Measurements from ENCODE around the gene SLC39A5. TPM values are rescaled to one million over a fixed set of nuclear protein-coding genes. Genes with fewer than 3 reads are reported as not detected.

Gene SLC39A5
- total and polyA plus RNA-seq, 2 of the 13 experiments (the other 11 are each of a cell fraction or from before 2014, with no cell fraction given) = 59.7 to 101 TPM

DNA sequence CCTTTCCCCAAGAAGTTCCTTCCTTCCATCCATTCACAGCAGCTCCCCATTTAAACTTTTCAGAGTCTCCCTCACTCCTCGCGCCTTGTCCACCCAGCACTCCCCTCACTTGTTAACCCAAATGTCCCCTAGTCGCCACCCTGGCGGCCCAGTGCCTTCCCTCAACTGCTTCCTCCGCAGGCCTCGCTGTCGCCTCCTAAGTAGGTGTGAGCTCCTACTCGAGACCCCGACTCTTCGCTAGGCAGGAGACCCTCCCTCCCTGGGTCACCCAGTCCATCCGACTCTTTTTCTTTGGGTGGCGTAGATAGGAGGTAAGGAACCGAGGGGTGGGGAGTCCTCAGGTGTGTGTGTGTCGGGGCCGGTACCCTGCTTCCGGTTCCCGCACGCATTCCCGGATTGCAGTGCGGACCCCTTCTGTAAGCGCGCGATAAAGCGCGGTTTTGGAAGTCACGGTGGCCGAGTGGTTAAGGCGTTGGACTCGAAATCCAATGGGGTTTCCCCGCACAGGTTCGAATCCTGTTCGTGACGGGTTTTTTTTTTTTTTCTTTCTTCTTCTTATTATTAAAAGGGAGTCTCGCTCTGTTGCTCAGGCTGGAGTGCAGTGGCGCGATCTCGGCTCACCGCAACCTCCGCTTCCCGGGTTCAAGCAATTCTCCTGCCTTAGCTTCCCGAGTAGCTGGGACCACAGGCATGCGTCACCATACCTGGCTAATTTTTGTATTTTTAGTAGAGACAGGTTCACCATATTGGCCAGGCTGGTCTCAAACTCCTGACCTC, 39.7 kb upstream of the SLC39A5 start (continued):
- TF ChIP-seq, protein P1, sequence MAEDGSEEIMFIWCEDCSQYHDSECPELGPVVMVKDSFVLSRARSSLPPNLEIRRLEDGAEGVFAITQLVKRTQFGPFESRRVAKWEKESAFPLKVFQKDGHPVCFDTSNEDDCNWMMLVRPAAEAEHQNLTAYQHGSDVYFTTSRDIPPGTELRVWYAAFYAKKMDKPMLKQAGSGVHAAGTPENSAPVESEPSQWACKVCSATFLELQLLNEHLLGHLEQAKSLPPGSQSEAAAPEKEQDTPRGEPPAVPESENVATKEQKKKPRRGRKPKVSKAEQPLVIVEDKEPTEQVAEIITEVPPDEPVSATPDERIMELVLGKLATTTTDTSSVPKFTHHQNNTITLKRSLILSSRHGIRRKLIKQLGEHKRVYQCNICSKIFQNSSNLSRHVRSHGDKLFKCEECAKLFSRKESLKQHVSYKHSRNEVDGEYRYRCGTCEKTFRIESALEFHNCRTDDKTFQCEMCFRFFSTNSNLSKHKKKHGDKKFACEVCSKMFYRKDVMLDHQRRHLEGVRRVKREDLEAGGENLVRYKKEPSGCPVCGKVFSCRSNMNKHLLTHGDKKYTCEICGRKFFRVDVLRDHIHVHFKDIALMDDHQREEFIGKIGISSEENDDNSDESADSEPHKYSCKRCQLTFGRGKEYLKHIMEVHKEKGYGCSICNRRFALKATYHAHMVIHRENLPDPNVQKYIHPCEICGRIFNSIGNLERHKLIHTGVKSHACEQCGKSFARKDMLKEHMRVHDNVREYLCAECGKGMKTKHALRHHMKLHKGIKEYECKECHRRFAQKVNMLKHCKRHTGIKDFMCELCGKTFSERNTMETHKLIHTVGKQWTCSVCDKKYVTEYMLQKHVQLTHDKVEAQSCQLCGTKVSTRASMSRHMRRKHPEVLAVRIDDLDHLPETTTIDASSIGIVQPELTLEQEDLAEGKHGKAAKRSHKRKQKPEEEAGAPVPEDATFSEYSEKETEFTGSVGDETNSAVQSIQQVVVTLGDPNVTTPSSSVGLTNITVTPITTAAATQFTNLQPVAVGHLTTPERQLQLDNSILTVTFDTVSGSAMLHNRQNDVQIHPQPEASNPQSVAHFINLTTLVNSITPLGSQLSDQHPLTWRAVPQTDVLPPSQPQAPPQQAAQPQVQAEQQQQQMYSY (CRISPR knock-in tag; IDR thresholded peaks at IDR 0.05) = no peak
- TF ChIP-seq ZKSCAN8 (CRISPR knock-in tag; IDR thresholded peaks at IDR 0.05; ENCODE audit: borderline replicate concordance) (peak; percentile 48; the same call in 1 of the 2 replicates), ZNF17 (CRISPR knock-in tag; IDR thresholded peaks at IDR 0.05) (no peak), MED8 (CRISPR knock-in tag; IDR thresholded peaks at IDR 0.05; ENCODE audit: insufficient replicate concordance) (peak; percentile 27), ATM (IDR thresholded peaks at IDR 0.05; ENCODE audit: borderline replicate concordance) (no peak), ZNF713 (CRISPR knock-in tag; IDR thresholded peaks at IDR 0.05) (0 out of 2 replicates have a peak, but pooled peaks have one; percentile 9), ZNF580 (CRISPR knock-in tag; IDR thresholded peaks at IDR 0.05; ENCODE audit: borderline replicate concordance, low read depth) (peak; percentile 91; the same call in 1 of the 2 replicates), MED1 (CRISPR knock-in tag; IDR thresholded peaks at IDR 0.05) (peak; percentile 7), ZNF235 (CRISPR knock-in tag; IDR thresholded peaks at IDR 0.05; ENCODE audit: borderline replicate concordance) (no peak), NFYB (CRISPR knock-in tag; IDR thresholded peaks at IDR 0.05) (no peak), CBX5 (CRISPR knock-in tag; IDR thresholded peaks at IDR 0.05; ENCODE audit: borderline replicate concordance) (no peak), ZNF317 (CRISPR knock-in tag; IDR thresholded peaks at IDR 0.05) (no peak), TGIF2 (CRISPR knock-in tag; IDR thresholded peaks at IDR 0.05) (no peak), ZNF329 (CRISPR knock-in tag; IDR thresholded peaks at IDR 0.05; ENCODE audit: low read depth) (no peak), KMT2A (CRISPR knock-in tag; IDR thresholded peaks at IDR 0.05) (no peak; the same call in 1 of the 2 replicates), DMTF1 (CRISPR knock-in tag; IDR thresholded peaks at IDR 0.05) (no peak), SNAPC2 (CRISPR knock-in tag; IDR thresholded peaks at IDR 0.05) (no peak)
- TF ChIP-seq, protein P2, sequence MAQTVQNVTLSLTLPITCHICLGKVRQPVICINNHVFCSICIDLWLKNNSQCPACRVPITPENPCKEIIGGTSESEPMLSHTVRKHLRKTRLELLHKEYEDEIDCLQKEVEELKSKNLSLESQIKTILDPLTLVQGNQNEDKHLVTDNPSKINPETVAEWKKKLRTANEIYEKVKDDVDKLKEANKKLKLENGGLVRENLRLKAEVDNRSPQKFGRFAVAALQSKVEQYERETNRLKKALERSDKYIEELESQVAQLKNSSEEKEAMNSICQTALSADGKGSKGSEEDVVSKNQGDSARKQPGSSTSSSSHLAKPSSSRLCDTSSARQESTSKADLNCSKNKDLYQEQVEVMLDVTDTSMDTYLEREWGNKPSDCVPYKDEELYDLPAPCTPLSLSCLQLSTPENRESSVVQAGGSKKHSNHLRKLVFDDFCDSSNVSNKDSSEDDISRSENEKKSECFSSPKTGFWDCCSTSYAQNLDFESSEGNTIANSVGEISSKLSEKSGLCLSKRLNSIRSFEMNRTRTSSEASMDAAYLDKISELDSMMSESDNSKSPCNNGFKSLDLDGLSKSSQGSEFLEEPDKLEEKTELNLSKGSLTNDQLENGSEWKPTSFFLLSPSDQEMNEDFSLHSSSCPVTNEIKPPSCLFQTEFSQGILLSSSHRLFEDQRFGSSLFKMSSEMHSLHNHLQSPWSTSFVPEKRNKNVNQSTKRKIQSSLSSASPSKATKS (CRISPR knock-in tag; IDR thresholded peaks at IDR 0.05) = no peak

All from HepG2 (cell line).